K562 (cell line): ENCODE measurements around the gene TLCD1. TPM values are rescaled to one million over a fixed set of nuclear protein-coding genes. Genes with fewer than 3 reads are reported as not detected.

Source experiments
- ATAC-seq: fragments of 200-7000 bp; cut with Tn5 transposase; 3 replicates; pipeline ENCODE4 v1.9.1; 2020; ENCODE audit warnings: moderate library complexity
- BruUV-seq: library from RNA; stranded (reverse); fragments of 400-500 nt; replicated peaks from 2 replicates; lab custom pipeline; 2021; lab: Mats Ljungman, UMichigan
- CTCF ChIA-PET: fragments of 300-600 bp; formaldehyde crosslinking; extraction: SDS; loops from one replicate; lab custom pipeline; 2021; ENCODE audit warnings: low intra/inter-chr PET ratio; lab: Yijun Ruan, JAX
- POLR2A ChIA-PET: fragments of 300-600, 350-650 bp; sonication (Branson Sonifier 250); formaldehyde crosslinking; extraction: SDS; loops from one replicate; lab custom pipeline; 2021; ENCODE audit warnings: antibody characterized with exemption, inconsistent platforms; lab: Yijun Ruan, JAX
- DNase-seq, 4 experiments: peaks; one replicate each; pipeline versions ENCODE4 v3.0.0 to v3.0.0-alpha.2; 2011 to 2018; ENCODE audit warnings: low spot score in 3 of 4, mixed read lengths in 3 of 4; ENCODE audit errors: extremely low read depth in 1 of 4
- FAIRE-seq: peaks from 2 replicates; lab custom pipeline; 2011; peaks lifted over from hg19 to GRCh38; lab: Jason Lieb, UNC
- H2AFZ ChIP-seq: 2 replicates; pipeline ENCODE4 v1.6.0; 2011; ENCODE audit warnings: low read depth, low read length, control low read depth, inconsistent platforms
- H3K27ac ChIP-seq: fragments of 200-600 bp; 3 replicates; pipeline ENCODE4 v1.8.0; 2011; ENCODE audit warnings: low read depth, mild to moderate bottlenecking, control low read depth, inconsistent platforms, low read length, moderate library complexity, mixed read lengths; ENCODE audit errors: extremely low read depth
- H3K27me3 ChIP-seq, 2 experiments: fragments of 300-600 bp in 1 of 2; 2 replicates in 1 of 2; 3 replicates in 1 of 2; pipeline versions ENCODE4 v1.6.0 to v1.8.0; 2011; ENCODE audit warnings: inconsistent platforms in 2 of 2, low read length in 2 of 2, mild to moderate bottlenecking in 1 of 2, mixed read lengths in 1 of 2, moderate library complexity in 1 of 2; ENCODE audit not compliant: control insufficient read depth in 2 of 2, insufficient read depth in 2 of 2
- H3K36me3 ChIP-seq: fragments of 300-600 bp; 3 replicates; pipeline ENCODE4 v1.8.0; 2011; ENCODE audit warnings: mild to moderate bottlenecking, low read length, inconsistent platforms; ENCODE audit not compliant: control insufficient read depth, insufficient read depth
- H3K4me1 ChIP-seq, 2 experiments: fragments of 200-600 bp in 1 of 2; replicated peaks in 1 of 2; 2 replicates in 1 of 2; 3 replicates in 1 of 2; pipeline versions ENCODE4 v1.5.1 to v1.8.0; 2011; ENCODE audit warnings: inconsistent platforms in 2 of 2, low read length in 2 of 2, mild to moderate bottlenecking in 1 of 2, mixed read lengths in 1 of 2, moderate library complexity in 1 of 2; ENCODE audit not compliant: control insufficient read depth in 2 of 2, insufficient read depth in 2 of 2
- H3K4me2 ChIP-seq: 2 replicates; pipeline ENCODE4 v1.6.1; 2011; ENCODE audit warnings: low read length, control low read depth, inconsistent platforms, mixed read lengths; ENCODE audit not compliant: insufficient read depth
- H3K4me3 ChIP-seq: fragments of 200-600 bp; sonication (generic), shearing (Covaris generic); 2 replicates; pipeline ENCODE4 v1.5.1; 2016; ENCODE audit warnings: control low read depth, inconsistent platforms
- H3K79me2 ChIP-seq: fragments of 200-600 bp; 3 replicates; pipeline ENCODE4 v1.8.0; 2011; ENCODE audit warnings: low read length, inconsistent platforms; ENCODE audit not compliant: control insufficient read depth, insufficient read depth
- H3K9ac ChIP-seq, 2 experiments: 2 replicates each; pipeline versions ENCODE4 v1.6.0 to v1.6.1; 2011; ENCODE audit warnings: low read depth in 2 of 2, low read length in 2 of 2, control low read depth in 1 of 2, inconsistent platforms in 1 of 2, mild to moderate bottlenecking in 1 of 2, mixed read lengths in 1 of 2; ENCODE audit not compliant: insufficient read depth in 1 of 2
- H3K9me1 ChIP-seq: one replicate; pipeline ENCODE4 v1.6.0; 2011; ENCODE audit warnings: inconsistent platforms, mild to moderate bottlenecking, low read length, moderate library complexity; ENCODE audit not compliant: control insufficient read depth, insufficient read depth
- H3K9me3 ChIP-seq: replicated peaks from 2 replicates; pipeline ENCODE4 v1.5.1; 2011; ENCODE audit warnings: low read depth, low read length, inconsistent platforms; ENCODE audit not compliant: control insufficient read depth, insufficient read depth
- H4K20me1 ChIP-seq: replicated peaks from 2 replicates; pipeline ENCODE4 v1.6.1; 2011; ENCODE audit warnings: low read length, inconsistent platforms, mixed read lengths; ENCODE audit not compliant: control insufficient read depth, insufficient read depth
- WGBS: fragments of 100-300 bp; shearing (Covaris generic); methylation state at CpG from one replicate; pipeline ENCODE4 v1.1.6; 2016; ENCODE audit warnings: low coverage, mixed read lengths; ENCODE audit not compliant: insufficient coverage; ENCODE audit errors: missing lambda C conversion rate; 5-methylcytosine and 5-hydroxymethylcytosine counted together
- in situ Hi-C: fragments of 300-500 bp; cut with MboI; formaldehyde crosslinking; loops from 4 replicates; pipeline ENCODE4 v1.15.0; 2018; ENCODE audit warnings: inconsistent platforms, mixed read lengths
- intact Hi-C: fragments of 100-400 bp; cut with micrococcal nuclease; formaldehyde crosslinking; loops from 2 replicates; pipeline ENCODE4 v1.14.2; 2022
- polyA plus RNA-seq, 8 experiments: library from polyadenylated mRNA; depleted of rRNA in 4 of 8; stranded (reverse) in 5 of 8; unstranded in 3 of 8; fragments of >200 nt; fragmentation: Nextera tagmentation in 2 of 8; fragmentation: Illumina TruSeq in 1 of 8; extraction: Ambion mirVana in 2 of 8; extraction: Trizol in 1 of 8; gene quantifications; 2 replicates each; pipeline versions ENCODE4 v1.2.1 to v1.2.3, GENCODE V29; 2011 to 2014; ENCODE audit warnings: inconsistent platforms in 1 of 8, missing spikeins in 1 of 8
- total RNA-seq, 7 experiments: library from RNA; depleted of rRNA in 6 of 7; stranded (reverse); fragments of >200 nt in 6 of 7; fragmentation: Illumina TruSeq in 2 of 7; extraction: Trizol in 2 of 7; gene quantifications; 2 replicates each; pipeline versions ENCODE4 v1.2.1 to v1.2.3, GENCODE V29; 2011 to 2021; ENCODE audit warnings: low replicate concordance in 1 of 7
- TF ChIP-seq, protein P1 (sequence below): fragments of 200-800 bp; sonication (Bioruptor generic); IDR thresholded peaks from 2 replicates; pipeline ENCODE4 v1.6.1; 2017; ENCODE audit warnings: missing genetic modification characterization, missing compliant biosample characterization
- TF ChIP-seq, protein P2 (sequence below), 3 experiments: fragments of 200-800 bp in 1 of 3; sonication (Bioruptor generic) in 1 of 3; sonication (generic) in 1 of 3; formaldehyde crosslinking in 1 of 3; IDR thresholded peaks; 2 replicates each; pipeline versions ENCODE4 v1.6.1 to v1.8.0; 2016 to 2022; ENCODE audit warnings: mild to moderate bottlenecking in 2 of 3, missing compliant biosample characterization in 2 of 3, missing genetic modification characterization in 2 of 3, missing genetic modification reagents in 1 of 3
- TF ChIP-seq, protein P3 (sequence below): fragments of 250-450 bp; sonication (Bioruptor Pico); IDR thresholded peaks from 2 replicates; pipeline ENCODE4 v1.6.1; 2021; ENCODE audit warnings: mild to moderate bottlenecking

TLCD1 gene
- total and polyA plus RNA-seq, 9 of the 15 experiments (the other 6 are each of a cell fraction or from before 2014, with no cell fraction given): 6.8 to 37.7 (median 21.7) TPM

DNA sequence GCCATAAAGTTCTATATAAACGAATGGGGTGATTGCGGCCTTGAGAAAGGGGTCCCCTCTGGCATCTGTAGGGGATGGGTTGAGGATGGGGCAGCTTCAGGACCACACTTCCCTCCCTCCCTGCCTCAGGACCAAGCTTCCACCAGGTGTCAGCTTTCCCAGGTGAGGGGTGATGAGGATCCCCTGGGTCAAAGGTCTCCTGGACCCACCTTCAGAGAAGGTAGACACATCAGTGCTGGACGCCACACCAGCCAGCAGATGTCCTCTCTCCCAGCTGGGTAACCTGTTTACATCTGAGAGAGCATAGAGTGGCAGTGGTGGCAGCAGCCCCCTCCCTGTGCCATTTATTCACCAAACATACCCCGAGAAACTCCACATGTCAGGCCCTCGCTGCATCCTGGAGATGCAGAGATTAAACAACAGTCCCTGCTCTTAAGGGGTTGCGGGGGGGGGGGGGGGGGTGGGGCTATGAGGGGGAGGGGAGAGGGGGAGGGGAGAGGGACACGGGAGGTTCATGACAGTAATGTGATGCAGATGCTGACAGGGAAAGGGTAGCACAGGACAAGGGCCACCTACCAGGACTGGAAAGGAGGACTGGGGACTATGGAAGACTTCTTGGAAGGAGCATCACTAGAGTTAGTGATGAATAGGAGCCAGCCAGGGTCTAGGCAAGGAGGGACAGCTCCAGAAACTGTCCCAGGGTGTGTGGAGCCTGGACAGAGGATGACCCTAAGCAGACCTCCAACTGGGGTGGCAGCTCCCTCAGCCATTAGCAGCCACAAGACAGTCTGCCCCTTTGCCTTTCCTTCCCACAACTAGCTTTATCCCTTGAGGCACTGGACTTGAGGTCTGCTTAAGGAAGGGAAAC, 19.3 kb downstream of the TLCD1 start:
- Histone ChIP-seq H3K9ac (peak overlapping the region in 1 of 2 experiments; percentile 40; a peak in 1 of 4 replicates), H3K9me3 (0 out of 2 replicates have a peak, but pooled peaks cover 2% of the 10 kb centered on the region), H4K20me1 (no peaks in the 10 kb centered on the region; the same call in 1 of the 2 replicates), H3K9me1 (no peaks in the 10 kb centered on the region), H3K27me3 (no peaks in the 10 kb centered on the region), H3K36me3 (peaks cover 35% of the 10 kb centered on the region; the same call in 2 of the 3 replicates), H3K4me2 (no peak overlapping the region)
- FAIRE-seq (no peak), ATAC-seq (no peak), DNase-seq (peak in 2 of 4 experiments; percentile 23 to 35)
- WGBS: 52% methylated on average over 5 of the region's 7 CpGs
- no TSS peak for BruUV-seq
- CTCF ChIA-PET: interaction anchor here (0.6 kb wide), 1 partner anchor 1085 kb away, joined by 4 read pairs; no protein-coding TSS in a partner anchor
- POLR2A ChIA-PET: interaction anchor here (0.5 to 8.7 kb wide), 6 partner anchors 14 to 1266 kb away, joined by 3 to 133 read pairs (median 3); partner anchors contain the start of genes BLTP2 and RPL23A
- TF ChIP-seq, protein P1, sequence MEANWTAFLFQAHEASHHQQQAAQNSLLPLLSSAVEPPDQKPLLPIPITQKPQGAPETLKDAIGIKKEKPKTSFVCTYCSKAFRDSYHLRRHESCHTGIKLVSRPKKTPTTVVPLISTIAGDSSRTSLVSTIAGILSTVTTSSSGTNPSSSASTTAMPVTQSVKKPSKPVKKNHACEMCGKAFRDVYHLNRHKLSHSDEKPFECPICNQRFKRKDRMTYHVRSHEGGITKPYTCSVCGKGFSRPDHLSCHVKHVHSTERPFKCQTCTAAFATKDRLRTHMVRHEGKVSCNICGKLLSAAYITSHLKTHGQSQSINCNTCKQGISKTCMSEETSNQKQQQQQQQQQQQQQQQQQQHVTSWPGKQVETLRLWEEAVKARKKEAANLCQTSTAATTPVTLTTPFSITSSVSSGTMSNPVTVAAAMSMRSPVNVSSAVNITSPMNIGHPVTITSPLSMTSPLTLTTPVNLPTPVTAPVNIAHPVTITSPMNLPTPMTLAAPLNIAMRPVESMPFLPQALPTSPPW (CRISPR knock-in tag): peak; percentile 59
- TF ChIP-seq, protein P2, sequence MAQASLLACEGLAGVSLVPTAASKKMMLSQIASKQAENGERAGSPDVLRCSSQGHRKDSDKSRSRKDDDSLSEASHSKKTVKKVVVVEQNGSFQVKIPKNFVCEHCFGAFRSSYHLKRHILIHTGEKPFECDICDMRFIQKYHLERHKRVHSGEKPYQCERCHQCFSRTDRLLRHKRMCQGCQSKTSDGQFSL (CRISPR knock-in tag; IDR thresholded peaks at IDR 0.05): no peak; the same call in 1 of the 2 replicates
- TF ChIP-seq, protein P2 (tag; IDR thresholded peaks at IDR 0.05): peak in 1 of 2 experiments; percentile 94; a peak in 2 of 4 replicates
- TF ChIP-seq, protein P3, sequence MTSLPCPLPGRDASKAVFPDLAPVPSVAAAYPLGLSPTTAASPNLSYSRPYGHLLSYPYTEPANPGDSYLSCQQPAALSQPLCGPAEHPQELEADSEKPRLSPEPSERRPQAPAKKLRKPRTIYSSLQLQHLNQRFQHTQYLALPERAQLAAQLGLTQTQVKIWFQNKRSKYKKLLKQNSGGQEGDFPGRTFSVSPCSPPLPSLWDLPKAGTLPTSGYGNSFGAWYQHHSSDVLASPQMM: no peak
- TF ChIP-seq, all 486 proteins: peak for 2
- H3K79me2 ChIP-seq: peaks cover 13% of the 10 kb centered on the region
- H3K4me1 ChIP-seq: peaks cover 7 to 27% of the 10 kb centered on the region in 2 experiments; a peak in 4 of 5 replicates
- intact Hi-C loops (no loop called here), in situ Hi-C loops (no loop called here)
- H3K4me3 ChIP-seq: no peak overlapping the region
- no peak overlapping the region for H3K27ac ChIP-seq
- H2AFZ ChIP-seq: no peak overlapping the region
